ENCODE measurements around the gene IRF6.

DNA sequence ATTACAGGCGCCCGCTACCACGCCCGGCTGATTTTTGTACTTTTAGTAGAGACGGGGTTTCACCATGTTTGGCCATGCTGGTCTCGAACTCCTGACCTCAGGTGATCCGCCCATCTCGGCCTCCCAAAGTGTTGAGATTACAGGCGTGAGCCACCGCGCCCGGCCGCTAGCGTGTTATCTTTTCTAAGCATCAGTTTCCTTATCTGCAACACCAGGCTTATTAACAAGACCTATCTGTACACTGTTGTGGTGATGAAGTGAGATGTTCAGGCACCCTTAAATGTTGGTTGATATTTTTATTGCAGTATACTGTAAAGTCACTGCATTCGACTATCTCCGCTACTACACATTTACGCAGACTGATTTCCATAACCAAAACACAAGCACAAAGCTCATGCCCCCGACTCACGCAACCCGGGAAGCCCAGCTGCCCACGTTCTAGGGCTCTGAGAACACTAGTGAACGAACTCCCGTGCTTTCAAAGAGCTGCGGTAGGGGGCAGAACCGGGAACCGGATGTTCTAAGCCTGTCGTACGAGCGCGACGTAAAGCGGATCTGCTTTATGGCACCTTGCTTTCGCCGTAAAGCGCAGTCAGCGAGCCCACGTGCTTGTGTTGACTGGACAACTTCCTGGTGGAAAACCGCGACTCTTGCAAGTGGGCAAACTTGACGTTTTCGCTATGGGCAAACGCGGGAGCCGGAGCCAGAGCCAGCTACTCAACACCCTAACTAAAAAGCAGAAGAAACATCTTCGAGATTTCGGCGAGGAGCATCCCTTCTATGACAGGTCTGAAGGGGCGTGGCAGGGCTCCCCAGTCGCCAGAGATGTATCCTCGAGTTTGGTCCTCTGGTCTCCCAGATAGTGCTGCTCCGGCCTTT lies 21.7 kb upstream of the IRF6 start, which contains the start of gene UTP25:
- TF ChIP-seq CTCF (IDR thresholded peaks at IDR 0.05; ENCODE audit: low read depth, low read length), result peak; percentile 63
- TF ChIP-seq POLR2A (IDR thresholded peaks at IDR 0.05; ENCODE audit: extremely low read depth, insufficient read length), result peak; percentile 75

Data from NB4 (cell line).